Fibroblast of skin of right biceps (primary cell): ENCODE data around the gene RIMKLB.

Source experiments
- DNase-seq: peaks from one replicate; pipeline ENCODE4 v3.0.0-alpha.2; 2013

Gene RIMKLB

GRCh38 chr12:8697476-8698131, at the start of gene RIMKLB:
Gene RIMKLB, plus strand, starts transcription at chr12:8697991. Its CDS starts 15,876 bp downstream, at chr12:8713867.
- peak; percentile 84 for DNase-seq

- DNase-seq = no peak
Measured at GRCh38 chr12:8648576-8649205, 49.1 kb upstream of the RIMKLB start.

- DNase-seq = no peak
Measured at GRCh38 chr12:8655421-8655820, 42.4 kb upstream of the RIMKLB start.

- DNase-seq = peak; percentile 96
Measured at GRCh38 chr12:8658346-8658745, 39.4 kb upstream of the RIMKLB start.

GRCh38 chr12:8661016-8661415, 36.8 kb upstream of the RIMKLB start:
- no peak for DNase-seq

- peak; percentile 39 for DNase-seq
Measured at GRCh38 chr12:8661751-8662150, 36.0 kb upstream of the RIMKLB start.

GRCh38 chr12:8662593-8662992, 35.2 kb upstream of the RIMKLB start, which contains the start of gene MFAP5:
Gene MFAP5, minus strand, starts transcription at chr12:8662826. Its CDS starts 722 bp downstream, at chr12:8662104.
- peak; percentile 86 for DNase-seq

- DNase-seq = no peak
Measured at GRCh38 chr12:8664228-8664913, 33.4 kb upstream of the RIMKLB start.

- peak; percentile 55 for DNase-seq
Measured at GRCh38 chr12:8665759-8666158, 32.0 kb upstream of the RIMKLB start.

- DNase-seq = no peak
Measured at GRCh38 chr12:8667270-8667669, 30.5 kb upstream of the RIMKLB start.

- no peak for DNase-seq
Measured at GRCh38 chr12:8668441-8668840, 29.4 kb upstream of the RIMKLB start.

- no peak for DNase-seq
Measured at GRCh38 chr12:8672381-8672780, 25.4 kb upstream of the RIMKLB start.

- DNase-seq = no peak
Measured at GRCh38 chr12:8675591-8676036, 22.2 kb upstream of the RIMKLB start.

- DNase-seq = peak; percentile 35
Measured at GRCh38 chr12:8676651-8677050, 21.1 kb upstream of the RIMKLB start.

- no peak for DNase-seq
Measured at GRCh38 chr12:8677362-8677761, 20.4 kb upstream of the RIMKLB start.

GRCh38 chr12:8678661-8679111, 19.1 kb upstream of the RIMKLB start:
- peak; percentile 94 for DNase-seq

GRCh38 chr12:8680533-8680932, 17.3 kb upstream of the RIMKLB start:
- DNase-seq = no peak

- DNase-seq = peak; percentile 80
Measured at GRCh38 chr12:8681129-8681884, 16.5 kb upstream of the RIMKLB start.

GRCh38 chr12:8685051-8685450, 12.7 kb upstream of the RIMKLB start:
- DNase-seq = no peak

- peak; percentile 86 for DNase-seq
Measured at GRCh38 chr12:8687846-8688601, 9.8 kb upstream of the RIMKLB start.

- DNase-seq = no peak
Measured at GRCh38 chr12:8689681-8690080, 8.1 kb upstream of the RIMKLB start.

GRCh38 chr12:8692573-8692972, 5.2 kb upstream of the RIMKLB start:
- peak; percentile 70 for DNase-seq
